COR-L47 (cell line): ENCODE results near the gene DNAJC18.

Experiments used
- DNase-seq: peaks from one replicate; lab custom pipeline; 2025; lab: John Stamatoyannopoulos, UW

Gene DNAJC18

GRCh38 chr5:139403787-139404483, 35.4 kb downstream of the DNAJC18 start, which contains the start of gene SPATA24:
SPATA24 (minus strand) TSS chr5:139404089; CDS start chr5:139404060, 29 bp downstream.
- peak; percentile 98 for DNase-seq

GRCh38 chr5:139403418-139403786, 35.9 kb downstream of the DNAJC18 start:
- DNase-seq = no peak

- DNase-seq = no peak
Observed at GRCh38 chr5:139402561-139403158, 36.7 kb downstream of the DNAJC18 start.

- DNase-seq = no peak
Observed at GRCh38 chr5:139401546-139401945, 37.8 kb downstream of the DNAJC18 start.

DNA sequence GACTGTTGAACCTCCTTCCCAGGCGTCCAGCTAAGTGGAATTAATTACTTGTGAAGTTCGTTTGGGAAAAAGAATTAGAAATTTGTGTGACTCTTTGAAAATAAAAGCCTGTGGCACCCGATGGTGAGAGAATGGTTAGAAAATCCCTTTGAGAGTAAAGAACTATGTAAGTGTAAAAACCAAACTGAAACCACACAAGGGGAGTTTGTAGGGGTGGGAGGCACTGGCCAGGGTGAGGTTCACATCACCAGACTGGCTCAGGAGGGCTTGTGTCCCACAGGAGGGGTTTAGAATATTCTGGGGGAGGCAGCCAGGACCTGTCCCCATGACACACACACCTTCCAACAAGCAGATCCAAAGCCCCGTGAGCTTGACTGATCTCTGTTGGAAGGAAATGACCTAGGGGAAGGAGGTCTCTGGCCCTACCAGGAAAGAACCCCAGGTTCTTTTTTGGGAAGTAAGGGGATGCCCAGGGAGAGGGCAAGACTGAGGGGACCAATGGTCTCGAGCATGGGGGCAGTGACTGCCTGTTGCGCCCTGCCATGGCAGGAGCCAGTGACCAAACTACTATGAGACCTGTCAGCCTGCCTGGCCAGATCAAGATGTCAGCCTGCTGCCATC, 39.7 kb downstream of the DNAJC18 start:
- no peak for DNase-seq

DNA sequence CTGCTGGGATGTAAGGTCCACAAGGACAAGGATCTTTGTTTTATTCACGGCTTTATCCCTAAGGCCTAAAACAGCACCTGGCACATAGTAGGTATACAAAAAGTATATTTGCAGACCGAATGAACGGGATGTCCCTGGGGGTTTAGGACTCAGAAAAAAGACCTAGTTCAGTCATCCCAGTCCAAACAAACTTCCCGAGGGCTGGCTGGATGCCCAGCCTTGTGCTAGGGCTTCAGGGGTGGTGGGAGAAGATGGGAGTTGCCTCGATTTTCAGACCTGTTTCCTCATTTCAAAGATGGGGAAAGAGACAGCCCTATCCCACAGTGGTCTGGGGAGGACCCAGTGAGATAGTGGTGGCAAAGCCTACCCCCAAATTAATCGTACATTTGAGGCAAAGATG, 41.4 kb downstream of the DNAJC18 start:
- no peak for DNase-seq

- DNase-seq = no peak
Observed at GRCh38 chr5:139396691-139397090, 42.6 kb downstream of the DNAJC18 start.

DNA sequence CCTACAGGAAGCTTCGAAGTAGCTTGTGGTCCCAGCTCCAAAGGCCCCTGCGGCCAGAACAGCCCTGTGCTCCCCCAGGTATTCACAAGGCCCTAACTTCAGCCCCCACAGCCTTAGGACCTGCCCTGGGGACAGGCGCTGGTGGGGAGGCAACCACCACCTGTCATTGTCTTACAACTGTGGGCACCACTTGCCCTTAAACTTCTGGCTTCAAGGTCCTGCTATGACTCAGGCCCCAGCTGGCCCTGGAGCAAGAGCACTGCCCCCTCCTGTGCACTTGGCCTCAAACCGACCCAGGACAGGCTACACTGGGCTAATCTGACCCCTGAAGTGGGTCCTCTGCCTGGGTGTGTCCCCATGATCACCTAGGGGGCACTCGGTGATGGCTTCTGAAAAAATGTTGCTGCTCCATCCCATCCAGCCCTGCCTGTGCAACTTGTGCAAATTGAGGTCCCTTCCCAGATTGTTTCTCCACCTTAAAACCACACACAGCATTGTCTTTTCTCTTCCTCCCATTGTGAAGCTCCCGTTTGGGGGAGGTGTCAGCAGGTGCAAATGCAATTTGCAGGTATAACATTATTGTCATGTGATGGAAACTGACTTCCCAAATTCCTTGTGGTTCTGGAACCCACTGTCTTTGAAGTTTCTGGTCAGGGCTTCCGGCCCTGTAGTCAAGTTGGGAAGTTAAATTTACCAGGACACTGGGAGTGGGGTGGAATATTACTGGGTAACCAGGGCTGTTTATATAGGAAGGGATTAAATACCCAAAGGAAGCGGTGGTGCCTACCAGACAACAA, 43.3 kb downstream of the DNAJC18 start:
- no peak for DNase-seq

GRCh38 chr5:139394654-139395566, 44.4 kb downstream of the DNAJC18 start, which contains the start of gene PROB1:
PROB1 (minus strand) TSS chr5:139395104; CDS start chr5:139395081, 23 bp downstream.
- no peak for DNase-seq

DNA sequence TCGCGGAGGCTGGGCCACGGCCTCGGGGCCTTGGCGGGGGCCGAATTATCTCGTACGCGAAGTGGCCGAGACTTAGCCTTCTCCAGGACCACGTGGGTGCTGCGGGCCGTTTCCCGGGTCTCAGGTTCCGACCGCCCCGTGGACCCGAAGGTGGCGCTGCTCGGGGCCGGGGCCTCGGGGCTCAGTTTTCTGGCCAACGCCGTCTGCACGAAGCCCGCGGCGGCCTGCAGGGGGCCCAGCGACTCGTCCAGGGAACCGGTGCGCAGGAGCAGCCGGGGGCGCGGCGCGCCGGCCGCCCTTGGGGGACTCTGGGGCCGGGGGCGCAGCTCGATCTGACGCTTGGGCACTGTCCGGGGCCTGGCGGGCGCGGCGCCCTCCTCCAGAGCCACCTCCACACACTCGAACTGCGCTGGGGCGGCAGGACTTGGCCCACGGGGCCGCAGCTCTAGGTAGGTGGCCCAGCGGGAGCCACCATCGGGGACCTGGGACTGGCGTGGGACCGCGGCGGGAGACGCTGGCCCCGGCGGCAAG, 45.1 kb downstream of the DNAJC18 start:
- peak; percentile 27 for DNase-seq

GRCh38 chr5:139393497-139394122, 45.7 kb downstream of the DNAJC18 start:
- DNase-seq = no peak

DNA sequence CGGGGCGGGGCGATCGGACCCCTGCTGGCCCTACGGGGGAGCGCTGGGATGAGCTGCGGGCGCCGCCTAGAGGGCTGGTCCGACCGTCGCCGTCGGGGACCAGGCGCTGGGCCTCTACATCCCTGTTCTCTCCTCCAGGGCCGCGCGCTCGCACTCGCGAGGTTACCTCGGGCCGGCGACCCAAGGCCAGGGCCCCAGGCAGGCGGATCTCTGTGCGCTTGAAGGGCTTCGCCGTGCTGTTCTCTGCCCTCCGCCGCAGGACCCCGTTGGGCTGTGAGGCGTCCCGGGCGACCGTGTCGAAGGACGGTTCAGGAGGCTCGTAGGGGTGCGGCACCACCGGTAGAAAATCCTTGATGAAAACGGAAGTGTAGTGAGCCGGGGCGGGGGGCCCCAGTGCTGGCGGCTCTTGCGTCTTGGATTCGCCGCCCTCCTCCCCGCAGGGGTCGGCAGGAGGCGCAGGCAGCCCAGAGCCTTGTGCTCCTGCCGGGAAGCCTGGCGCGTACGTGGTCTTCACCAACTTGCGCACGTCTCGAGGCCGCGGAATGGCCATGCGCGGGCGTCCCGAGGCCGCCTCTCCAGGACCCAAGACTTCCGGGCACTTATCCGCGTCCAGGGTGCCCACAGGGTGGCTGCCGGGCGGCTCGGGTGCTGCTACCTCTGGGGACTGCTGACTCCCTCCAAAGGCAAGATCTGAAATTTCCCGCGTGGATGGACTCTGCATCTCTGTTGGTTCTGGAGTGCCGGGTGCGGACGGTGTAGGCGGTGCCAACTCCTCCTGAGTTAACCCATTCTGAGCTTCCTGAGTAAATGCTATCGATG, 46.4 kb downstream of the DNAJC18 start:
- peak; percentile 78 for DNase-seq

DNA sequence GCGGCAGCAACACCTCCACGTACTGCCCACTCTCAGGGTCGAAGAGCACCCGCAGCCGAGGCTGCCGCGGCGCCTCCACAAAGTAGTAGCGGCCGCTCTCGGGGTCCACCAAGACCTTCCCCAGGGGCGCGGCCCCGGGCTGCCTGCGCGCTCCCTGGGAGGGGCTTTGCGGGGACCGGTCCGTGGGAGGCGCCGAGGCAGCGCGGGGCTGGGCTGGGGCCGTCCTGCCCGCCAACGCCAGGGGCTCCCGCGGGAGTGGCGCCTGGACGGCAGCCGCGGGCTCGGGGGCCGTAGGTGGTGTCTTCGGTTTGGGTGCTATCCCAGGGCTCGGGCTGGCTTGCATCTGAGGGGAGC, 47.0 kb downstream of the DNAJC18 start:
- DNase-seq = no peak

- DNase-seq = no peak
Observed at GRCh38 chr5:139391570-139392323, 47.6 kb downstream of the DNAJC18 start.

DNA sequence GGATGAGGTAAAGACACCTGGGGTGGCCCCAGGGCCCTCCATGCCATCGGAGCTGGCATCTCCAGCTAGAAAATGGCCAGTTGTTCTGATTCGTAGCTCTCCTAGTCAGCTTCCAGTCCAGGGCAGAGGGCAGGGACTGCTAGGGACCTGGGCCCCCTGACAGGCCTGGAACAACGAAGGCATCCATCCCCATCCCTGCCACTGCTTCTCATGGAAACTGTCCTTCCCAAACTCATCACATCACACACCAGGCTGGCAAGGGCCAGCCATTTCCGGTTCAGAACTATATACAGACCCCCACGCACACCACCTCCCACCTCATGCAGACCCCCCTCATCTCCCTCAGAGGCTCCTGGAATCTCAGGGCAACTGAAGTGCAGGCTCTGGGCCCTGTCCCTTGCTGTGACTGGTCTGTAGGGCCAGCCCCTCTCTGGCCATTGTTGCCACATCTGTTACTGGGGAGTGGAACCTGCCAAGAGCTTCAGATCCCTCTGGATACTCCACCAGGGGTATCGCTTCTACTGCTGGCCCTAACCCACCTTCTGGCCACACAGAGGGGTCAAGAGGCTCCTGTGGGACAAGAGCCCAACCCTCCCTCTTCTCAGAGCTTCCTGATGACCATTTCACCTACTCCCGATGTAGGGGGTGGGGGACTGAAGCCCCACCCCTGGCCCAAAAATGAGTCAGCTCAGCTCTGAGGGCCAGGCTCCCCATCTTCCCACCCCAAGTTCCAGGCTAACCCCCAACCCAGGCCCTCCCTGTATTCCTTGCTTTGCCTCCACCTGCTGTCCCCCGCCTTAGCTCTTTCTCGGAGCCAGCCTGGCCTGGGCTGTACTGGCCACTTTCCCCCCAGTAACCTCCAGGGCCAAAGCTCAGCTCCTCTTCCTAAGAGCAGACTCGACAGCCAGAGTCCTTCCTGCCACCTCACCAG, 48.4 kb downstream of the DNAJC18 start:
- DNase-seq = no peak

GRCh38 chr5:139389701-139390638, 49.4 kb downstream of the DNAJC18 start, which contains the start of gene MZB1:
MZB1 (minus strand) TSS chr5:139389913; CDS start chr5:139389856, 57 bp downstream.
- DNase-seq = no peak
